Thyroid gland (tissue), 4 donors: ENCODE measurements around the gene ABCC4. TPM values are rescaled to one million over a fixed set of nuclear protein-coding genes. Genes with fewer than 3 reads are reported as not detected.
"Not testable (repeated sequence)": the region's sequence is repeated elsewhere in the genome, so short reads cannot be mapped to it uniquely, and the experiment has no call there.

Experiments
- DNase-seq, 2 donors: peaks; one replicate each; pipeline ENCODE4 v3.0.0-alpha.2; 2019
- H3K27ac ChIP-seq, 3 donors: fragments of 200-600 bp; sonication (generic); 1 replicate in 2 of 3; 2 replicates in 1 of 3; pipeline ENCODE4 v1.5.1; 2016 to 2019; ENCODE audit warnings: mild to moderate bottlenecking in 1 of 3, moderate library complexity in 1 of 3
- H3K27me3 ChIP-seq: fragments of 200-600 bp; sonication (generic); one replicate; pipeline ENCODE4 v1.5.1; 2019
- H3K36me3 ChIP-seq, 2 donors: fragments of 200-600 bp; sonication (generic); one replicate each; pipeline ENCODE4 v1.5.1; 2016 to 2019
- H3K4me1 ChIP-seq, 2 donors: fragments of 200-600 bp; sonication (generic); one replicate each; pipeline ENCODE4 v1.5.1; 2017 to 2019
- H3K4me3 ChIP-seq, 3 donors: fragments of 200-600 bp; sonication (generic); replicated peaks in 1 of 3; 1 replicate in 2 of 3; 2 replicates in 1 of 3; pipeline ENCODE4 v1.5.1; 2016; ENCODE audit warnings: mild to moderate bottlenecking in 1 of 3
- H3K9me3 ChIP-seq: fragments of 200-600 bp; sonication (generic); one replicate; pipeline ENCODE4 v1.5.1; 2017
- CTCF ChIP-seq, 6 experiments: fragments of 200-600 bp in 3 of 6; fragments of 450-650 bp in 3 of 6; sonication (generic) in 3 of 6; IDR thresholded peaks; one replicate each; pipeline ENCODE4 v1.5.1; 2016 to 2019; ENCODE audit warnings: antibody characterized with exemption in 6 of 6, mild to moderate bottlenecking in 2 of 6, inconsistent platforms in 1 of 6, moderate library complexity in 1 of 6
- POLR2A ChIP-seq, 2 donors: fragments of 450-650 bp; IDR thresholded peaks; one replicate each; pipeline ENCODE4 v1.6.1; 2017; ENCODE audit warnings: antibody characterized with exemption in 2 of 2, mild to moderate bottlenecking in 2 of 2, moderate library complexity in 1 of 2
- WGBS, 2 donors: methylation state at CpG; one replicate each; pipeline ENCODE4 v1.1.5; 2017; 5-methylcytosine and 5-hydroxymethylcytosine counted together
- intact Hi-C: fragments of 100-400 bp; cut with DNase I; formaldehyde crosslinking; loops from one replicate; pipeline ENCODE4 v1.15.1; 2023
- total RNA-seq, 4 donors: library from RNA; depleted of rRNA; stranded (reverse); fragments of >200 nt; gene quantifications; one replicate each; pipeline ENCODE4 v1.2.3, GENCODE V29; 2016

ABCC4 gene
- total RNA-seq, 4 donors from 2014 or later, result 9.1 to 29.6 (median 19.7) TPM

- no peak for DNase-seq
- peaks cover 0 to 11% of the 10 kb centered on the region in 2 donors for H3K4me1 ChIP-seq
- H3K27ac ChIP-seq, result no peak overlapping the region
- H3K9me3 ChIP-seq, result no peaks in the 10 kb centered on the region
- H3K27me3 ChIP-seq, result no peaks in the 10 kb centered on the region
- H3K4me3 ChIP-seq, result no peak overlapping the region
- intact Hi-C loops, result loop anchor here (10.0 kb wide), 2 partner anchors 92 to 98 kb away; no protein-coding TSS in a partner anchor
- H3K36me3 ChIP-seq, result no peaks in the 10 kb centered on the region
- WGBS, 2 donors, result 96 to 97% methylated on average over 9 of the region's 9 CpGs
- TF ChIP-seq POLR2A (IDR thresholded peaks at IDR 0.05) (no peak), CTCF (IDR thresholded peaks at IDR 0.05) (no peak)
Observed at GRCh38 chr13:95292622-95293021, 8.6 kb downstream of the ABCC4 start.

GRCh38 chr13:95289901-95290300, 11.3 kb downstream of the ABCC4 start:
- H3K36me3 ChIP-seq, H3K4me3 ChIP-seq, H3K27me3 ChIP-seq, H3K27ac ChIP-seq, DNase-seq, H3K9me3 ChIP-seq: not testable (repeated sequence)
- intact Hi-C loops, result loop anchor here (10.0 kb wide), 2 partner anchors 95 kb away; no protein-coding TSS in a partner anchor
- WGBS, 2 donors, result 94 to 99% methylated on average over 4 of the region's 4 CpGs
- H3K4me1 ChIP-seq, result peaks cover 0 to 11% of the 10 kb centered on the region in 2 donors

- Histone ChIP-seq H3K9me3 (no peaks in the 10 kb centered on the region), H3K4me1 (peaks cover 0 to 11% of the 10 kb centered on the region in 2 donors), H3K4me3 (no peak overlapping the region), H3K36me3 (no peaks in the 10 kb centered on the region), H3K27me3 (no peaks in the 10 kb centered on the region), H3K27ac (no peak overlapping the region)
- no peak for DNase-seq
- intact Hi-C loops, result no loop called here
- TF ChIP-seq POLR2A (IDR thresholded peaks at IDR 0.05) (no peak), CTCF (IDR thresholded peaks at IDR 0.05) (no peak)
- 48 to 49% methylated on average over 4 of the region's 4 CpGs for WGBS, 2 donors
Observed at GRCh38 chr13:95289020-95289444, 12.2 kb downstream of the ABCC4 start.

GRCh38 chr13:95284436-95284835, 16.8 kb downstream of the ABCC4 start:
- no peak for DNase-seq
- intact Hi-C loops, result no loop called here
- H3K4me3 ChIP-seq, result no peak overlapping the region
- 97 to 98% methylated on average over 4 of the region's 4 CpGs for WGBS, 2 donors
- H3K9me3 ChIP-seq, result no peaks in the 10 kb centered on the region
- no peaks in the 10 kb centered on the region for H3K36me3 ChIP-seq
- no peak overlapping the region for H3K27ac ChIP-seq
- H3K27me3 ChIP-seq, result no peaks in the 10 kb centered on the region
- H3K4me1 ChIP-seq, result peaks cover 0 to 13% of the 10 kb centered on the region in 2 donors
- no peak for TF ChIP-seq CTCF (IDR thresholded peaks at IDR 0.05)
- no peak for TF ChIP-seq POLR2A (IDR thresholded peaks at IDR 0.05)

GRCh38 chr13:95279016-95279415, 22.2 kb downstream of the ABCC4 start:
- intact Hi-C loops, result no loop called here
- TF ChIP-seq POLR2A (IDR thresholded peaks at IDR 0.05) (no peak), CTCF (IDR thresholded peaks at IDR 0.05) (no peak)
- Histone ChIP-seq H3K36me3 (no peaks in the 10 kb centered on the region), H3K27ac (no peak overlapping the region), H3K9me3 (no peaks in the 10 kb centered on the region), H3K4me3 (no peak overlapping the region), H3K4me1 (peaks cover 0 to 12% of the 10 kb centered on the region in 2 donors), H3K27me3 (no peaks in the 10 kb centered on the region)
- WGBS, 2 donors, result 87 to 92% methylated on average over 3 of the region's 3 CpGs
- no peak for DNase-seq
